Ascending aorta (tissue), 2 donors: Measurements from ENCODE around the gene NPR3. TPM values are rescaled to one million over a fixed set of nuclear protein-coding genes. Genes with fewer than 3 reads are reported as not detected.

Experiments used
- DNase-seq, 2 donors: peaks; one replicate each; pipeline ENCODE4 v3.0.0-alpha.2; 2019; ENCODE audit warnings: low spot score in 2 of 2
- H3K27ac ChIP-seq, 2 donors: fragments of 200-600 bp; sonication (generic); one replicate each; pipeline ENCODE4 v1.5.1; 2016 to 2017; ENCODE audit warnings: mild to moderate bottlenecking in 1 of 2
- H3K27me3 ChIP-seq: fragments of 200-600 bp; sonication (generic); one replicate; pipeline ENCODE4 v1.5.1; 2017
- H3K36me3 ChIP-seq, 2 donors: fragments of 200-600 bp; sonication (generic); one replicate each; pipeline ENCODE4 v1.5.1; 2016
- H3K4me1 ChIP-seq, 2 donors: fragments of 200-600 bp; sonication (generic); one replicate each; pipeline ENCODE4 v1.5.1; 2016 to 2017; ENCODE audit warnings: mild to moderate bottlenecking in 1 of 2
- H3K4me3 ChIP-seq, 2 donors: fragments of 200-600 bp; sonication (generic); one replicate each; pipeline ENCODE4 v1.5.1; 2016 to 2017; ENCODE audit warnings: mild to moderate bottlenecking in 1 of 2
- H3K9me3 ChIP-seq, 2 donors: fragments of 200-600 bp; sonication (generic); one replicate each; pipeline ENCODE4 v1.5.1; 2016
- CTCF ChIP-seq, 3 experiments: fragments of 200-600 bp in 2 of 3; fragments of 450-650 bp in 1 of 3; sonication (generic) in 2 of 3; IDR thresholded peaks; one replicate each; pipeline ENCODE4 v1.5.1; 2016 to 2019; ENCODE audit warnings: antibody characterized with exemption in 3 of 3, mild to moderate bottlenecking in 1 of 3, moderate library complexity in 1 of 3
- intact Hi-C: fragments of 100-400 bp; cut with DNase I; formaldehyde crosslinking; loops from one replicate; pipeline ENCODE4 v1.15.1; 2023
- total RNA-seq: library from RNA; depleted of rRNA; stranded (reverse); fragments of >200 nt; gene quantifications from one replicate; pipeline ENCODE4 v1.1.0, GENCODE V29; 2016

The NPR3 gene
- total RNA-seq, 1 donor from 2014 or later: 3.5 TPM

GRCh38 chr5:32733590-32734340 lies 22.6 kb downstream of the NPR3 start:
- Histone ChIP-seq H3K4me3 (no peak overlapping the region), H3K36me3 (peaks cover 0 to 4% of the 10 kb centered on the region in 2 donors), H3K4me1 (no peaks in the 10 kb centered on the region), H3K27ac (no peak overlapping the region), H3K9me3 (no peaks in the 10 kb centered on the region), H3K27me3 (no peaks in the 10 kb centered on the region)
- TF ChIP-seq CTCF (IDR thresholded peaks at IDR 0.05): no peak
- intact Hi-C loops: no loop called here
- no peak for DNase-seq

GRCh38 chr5:32734827-32735378 lies 23.8 kb downstream of the NPR3 start:
- H3K4me1 ChIP-seq: no peaks in the 10 kb centered on the region
- no peak overlapping the region for H3K4me3 ChIP-seq
- DNase-seq: no peak
- no peak for TF ChIP-seq CTCF (IDR thresholded peaks at IDR 0.05)
- H3K9me3 ChIP-seq: no peaks in the 10 kb centered on the region
- intact Hi-C loops: no loop called here
- H3K36me3 ChIP-seq: peaks cover 0 to 13% of the 10 kb centered on the region in 2 donors
- H3K27ac ChIP-seq: no peak overlapping the region
- no peaks in the 10 kb centered on the region for H3K27me3 ChIP-seq

GRCh38 chr5:32735512-32735911 lies 24.4 kb downstream of the NPR3 start:
- no peak for DNase-seq
- H3K36me3 ChIP-seq: peaks cover 0 to 17% of the 10 kb centered on the region in 2 donors
- no peaks in the 10 kb centered on the region for H3K4me1 ChIP-seq
- H3K4me3 ChIP-seq: no peak overlapping the region
- no peaks in the 10 kb centered on the region for H3K27me3 ChIP-seq
- H3K27ac ChIP-seq: no peak overlapping the region
- intact Hi-C loops: no loop called here
- H3K9me3 ChIP-seq: no peaks in the 10 kb centered on the region
- no peak for TF ChIP-seq CTCF (IDR thresholded peaks at IDR 0.05)

- Histone ChIP-seq H3K4me3 (no peak overlapping the region), H3K27ac (no peak overlapping the region), H3K27me3 (no peaks in the 10 kb centered on the region), H3K4me1 (no peaks in the 10 kb centered on the region), H3K36me3 (peaks cover 0 to 17% of the 10 kb centered on the region in 2 donors), H3K9me3 (no peaks in the 10 kb centered on the region)
- no peak for DNase-seq
- no peak for TF ChIP-seq CTCF (IDR thresholded peaks at IDR 0.05)
- intact Hi-C loops: no loop called here
Observed at GRCh38 chr5:32736842-32737241, 25.7 kb downstream of the NPR3 start.

- intact Hi-C loops: no loop called here
- no peak for TF ChIP-seq CTCF (IDR thresholded peaks at IDR 0.05)
- no peak overlapping the region for H3K4me3 ChIP-seq
- no peaks in the 10 kb centered on the region for H3K9me3 ChIP-seq
- H3K27me3 ChIP-seq: no peaks in the 10 kb centered on the region
- peaks cover 0 to 13% of the 10 kb centered on the region in 2 donors for H3K36me3 ChIP-seq
- H3K27ac ChIP-seq: no peak overlapping the region
- no peaks in the 10 kb centered on the region for H3K4me1 ChIP-seq
- DNase-seq: no peak
Observed at GRCh38 chr5:32740651-32741050, 29.5 kb downstream of the NPR3 start.
